HEK293T (cell line): Measurements from ENCODE around the gene SIRPB1.

ENCODE experiments used
- BHLHE40 ChIP-seq: fragments of 450-650 bp; IDR thresholded peaks from 2 replicates; pipeline ENCODE4 v1.6.1; 2016; ENCODE audit warnings: mild to moderate bottlenecking, moderate library complexity, borderline replicate concordance
- FOXM1 ChIP-seq: fragments of 450-650 bp; IDR thresholded peaks from 2 replicates; pipeline ENCODE4 v1.6.1; 2017; ENCODE audit warnings: mild to moderate bottlenecking, borderline replicate concordance
- HDGF ChIP-seq: fragments of 450-650 bp; IDR thresholded peaks from 2 replicates; pipeline ENCODE4 v1.6.1; 2017; ENCODE audit warnings: antibody characterized with exemption, borderline replicate concordance
- TARDBP ChIP-seq: fragments of 450-650 bp; IDR thresholded peaks from 2 replicates; pipeline ENCODE4 v1.6.1; 2016
- ZNF384 ChIP-seq: fragments of 450-650 bp; IDR thresholded peaks from 2 replicates; pipeline ENCODE4 v1.6.1; 2016

- TF ChIP-seq ZNF384 (no peak), FOXM1 (no peak), HDGF (no peak), TARDBP (no peak), BHLHE40 (no peak)
Observed at GRCh38 chr20:1663917-1664316, 44.1 kb upstream of the SIRPB1 start.
